Measurements from ENCODE around the gene TAF4B.
"Not testable (repeated sequence)": the region's sequence is repeated elsewhere in the genome, so short reads cannot be mapped to it uniquely, and the experiment has no call there.

TAF4B gene

DNA sequence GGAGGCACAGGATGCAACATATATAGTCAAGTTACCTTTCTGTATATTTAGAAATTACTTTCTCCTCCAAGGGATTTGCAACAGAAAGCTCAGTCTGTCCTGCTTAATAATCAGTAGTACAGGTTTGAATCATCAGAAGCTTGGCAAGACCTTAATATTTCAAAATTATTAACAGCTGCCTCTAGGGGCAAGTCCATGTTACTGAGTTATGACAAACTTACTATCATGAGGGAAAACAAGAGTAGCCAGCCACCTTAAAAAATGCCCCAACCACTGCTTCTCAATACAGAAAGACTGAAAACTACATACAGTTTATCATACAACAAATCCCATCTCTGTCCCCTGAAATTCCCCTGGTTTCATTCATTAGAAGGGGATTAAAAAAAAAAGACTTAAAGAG is 28.6 kb downstream of the TAF4B start:
- not testable (repeated sequence) for H3K27me3 Mint-ChIP-seq; H3K4me3 Mint-ChIP-seq; H3K27ac Mint-ChIP-seq (ENCODE audit: low read depth); DNase-seq (ENCODE audit: low spot score in 2 of 2); H3K9me3 Mint-ChIP-seq; ATAC-seq (replicated peaks; ENCODE audit: extremely low read depth, poor library complexity, severe bottlenecking); H3K36me3 Mint-ChIP-seq (ENCODE audit: insufficient read depth)
- peaks cover 14% of the 10 kb centered on the region for H3K4me1 Mint-ChIP-seq

- DNase-seq (ENCODE audit: low spot score in 2 of 2) (no peak), ATAC-seq (replicated peaks; ENCODE audit: extremely low read depth, poor library complexity, severe bottlenecking) (no peak)
- Mint-ChIP-seq H3K27me3 (no peaks in the 10 kb centered on the region), H3K9me3 (no peaks in the 10 kb centered on the region), H3K4me1 (peaks cover 14% of the 10 kb centered on the region), H3K27ac (ENCODE audit: low read depth) (no peak overlapping the region), H3K4me3 (no peak overlapping the region), H3K36me3 (ENCODE audit: insufficient read depth) (peaks cover 4% of the 10 kb centered on the region)
Measured at GRCh38 chr18:26255695-26256622, 29.7 kb downstream of the TAF4B start.

DNA sequence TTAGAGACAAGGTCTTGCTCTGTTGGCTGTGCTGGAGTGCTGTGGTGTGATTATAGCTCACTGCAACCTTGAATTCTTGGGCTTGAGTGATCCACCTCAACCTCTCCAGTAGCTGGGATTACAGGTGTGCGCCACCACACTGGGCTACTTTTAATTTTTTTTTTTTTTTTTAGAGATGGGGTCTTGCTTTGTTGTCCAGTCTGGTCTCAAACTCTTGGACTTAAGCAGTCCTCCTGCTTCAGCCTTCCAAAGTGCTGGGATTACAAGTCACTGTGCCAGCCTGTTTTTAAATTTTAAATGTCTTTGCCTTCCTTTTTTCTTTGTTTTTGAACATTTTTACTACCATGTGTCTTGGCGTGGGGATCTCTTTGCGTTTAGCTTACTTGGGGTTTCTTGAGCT is 32.5 kb downstream of the TAF4B start:
- ATAC-seq (replicated peaks; ENCODE audit: extremely low read depth, poor library complexity, severe bottlenecking) (no peak), DNase-seq (ENCODE audit: low spot score in 2 of 2) (no peak)
- no peak overlapping the region for H3K4me3 Mint-ChIP-seq
- H3K27me3 Mint-ChIP-seq, result no peaks in the 10 kb centered on the region
- H3K4me1 Mint-ChIP-seq, result peaks cover 14% of the 10 kb centered on the region
- H3K27ac Mint-ChIP-seq (ENCODE audit: low read depth), result no peak overlapping the region
- peaks cover 4% of the 10 kb centered on the region for H3K36me3 Mint-ChIP-seq (ENCODE audit: insufficient read depth)
- H3K9me3 Mint-ChIP-seq, result no peaks in the 10 kb centered on the region

DNA sequence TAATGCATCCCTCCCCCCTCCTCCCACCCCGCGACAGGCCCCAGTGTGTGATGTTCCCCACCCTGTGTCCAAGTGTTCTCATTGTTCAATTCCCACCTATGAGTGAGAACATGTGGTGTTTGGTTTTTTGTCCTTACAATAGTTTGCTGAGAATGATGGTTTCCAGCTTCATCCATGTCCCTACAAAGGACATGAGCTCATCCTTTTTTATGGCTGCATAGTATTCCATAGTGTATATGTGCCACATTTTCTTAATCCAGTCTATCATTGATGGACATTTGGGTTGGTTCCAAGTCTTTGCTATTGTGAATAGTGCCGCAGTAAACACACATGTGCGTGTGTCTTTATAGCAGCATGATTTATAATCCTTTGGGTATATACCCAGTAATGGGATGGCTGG is 33.2 kb downstream of the TAF4B start:
- not testable (repeated sequence) for H3K36me3 Mint-ChIP-seq (ENCODE audit: insufficient read depth); H3K9me3 Mint-ChIP-seq; H3K4me3 Mint-ChIP-seq; ATAC-seq (replicated peaks; ENCODE audit: extremely low read depth, poor library complexity, severe bottlenecking); H3K27me3 Mint-ChIP-seq; H3K27ac Mint-ChIP-seq (ENCODE audit: low read depth); DNase-seq (ENCODE audit: low spot score in 2 of 2)
- peaks cover 14% of the 10 kb centered on the region for H3K4me1 Mint-ChIP-seq

GRCh38 chr18:26262156-26262555 is 35.9 kb downstream of the TAF4B start:
- DNase-seq (ENCODE audit: low spot score in 2 of 2), result no peak
- ATAC-seq (replicated peaks; ENCODE audit: extremely low read depth, poor library complexity, severe bottlenecking), result no peak

DNA sequence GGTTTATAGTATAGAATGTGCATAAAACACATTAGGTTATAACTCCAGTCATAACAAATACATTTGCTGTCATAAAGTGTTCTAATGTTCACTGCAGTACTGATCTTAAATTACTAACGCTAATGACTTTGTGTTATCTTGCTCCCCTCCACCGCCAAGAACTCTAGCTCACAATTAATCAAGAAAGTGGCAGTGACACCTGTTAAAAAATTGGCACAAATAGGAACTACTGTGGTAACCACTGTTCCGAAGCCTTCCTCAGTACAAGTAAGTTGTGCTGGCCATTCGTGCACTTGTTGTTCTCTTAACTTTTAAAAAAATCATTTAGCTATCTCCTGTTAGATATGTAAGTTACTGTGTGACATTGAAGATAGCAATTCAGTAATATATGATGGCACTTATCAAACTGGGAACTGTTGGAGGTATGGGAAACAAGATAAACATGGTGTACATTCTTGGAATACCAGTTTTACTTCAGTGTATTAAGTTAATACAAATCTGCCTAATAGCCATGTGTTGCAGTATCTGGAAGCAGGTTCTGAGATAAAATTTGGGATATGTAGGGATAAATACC is 41.2 kb downstream of the TAF4B start:
- ATAC-seq (replicated peaks; ENCODE audit: extremely low read depth, poor library complexity, severe bottlenecking) (no peak), DNase-seq (ENCODE audit: low spot score in 2 of 2) (no peak)
- Mint-ChIP-seq H3K4me3 (no peak overlapping the region), H3K4me1 (no peaks in the 10 kb centered on the region), H3K27ac (ENCODE audit: low read depth) (no peak overlapping the region), H3K9me3 (no peaks in the 10 kb centered on the region), H3K27me3 (no peaks in the 10 kb centered on the region), H3K36me3 (ENCODE audit: insufficient read depth) (peaks cover 2% of the 10 kb centered on the region)

More at GRCh38 chr18:26262156-26262555, 35.9 kb downstream of the TAF4B start:
- Mint-ChIP-seq H3K27me3 (no peaks in the 10 kb centered on the region), H3K4me3 (no peak overlapping the region), H3K4me1 (peaks cover 7% of the 10 kb centered on the region), H3K36me3 (ENCODE audit: insufficient read depth) (peaks cover 2% of the 10 kb centered on the region), H3K27ac (ENCODE audit: low read depth) (no peak overlapping the region), H3K9me3 (no peaks in the 10 kb centered on the region)

GRCh38 chr18:26268454-26268853 is 42.2 kb downstream of the TAF4B start:
- H3K36me3 Mint-ChIP-seq (ENCODE audit: insufficient read depth), result peaks cover 2% of the 10 kb centered on the region
- DNase-seq (ENCODE audit: low spot score in 2 of 2) (no peak), ATAC-seq (replicated peaks; ENCODE audit: extremely low read depth, poor library complexity, severe bottlenecking) (no peak)
- H3K9me3 Mint-ChIP-seq, result no peaks in the 10 kb centered on the region
- no peaks in the 10 kb centered on the region for H3K27me3 Mint-ChIP-seq
- no peak overlapping the region for H3K27ac Mint-ChIP-seq (ENCODE audit: low read depth)
- no peaks in the 10 kb centered on the region for H3K4me1 Mint-ChIP-seq
- H3K4me3 Mint-ChIP-seq, result no peak overlapping the region

GRCh38 chr18:26271917-26272549 is 45.8 kb downstream of the TAF4B start:
- peaks cover 3% of the 10 kb centered on the region for H3K36me3 Mint-ChIP-seq (ENCODE audit: insufficient read depth)
- H3K4me3 Mint-ChIP-seq, result no peak overlapping the region
- H3K9me3 Mint-ChIP-seq, result no peaks in the 10 kb centered on the region
- no peaks in the 10 kb centered on the region for H3K4me1 Mint-ChIP-seq
- ATAC-seq (replicated peaks; ENCODE audit: extremely low read depth, poor library complexity, severe bottlenecking) (no peak), DNase-seq (ENCODE audit: low spot score in 2 of 2) (no peak)
- no peak overlapping the region for H3K27ac Mint-ChIP-seq (ENCODE audit: low read depth)
- no peaks in the 10 kb centered on the region for H3K27me3 Mint-ChIP-seq

DNA sequence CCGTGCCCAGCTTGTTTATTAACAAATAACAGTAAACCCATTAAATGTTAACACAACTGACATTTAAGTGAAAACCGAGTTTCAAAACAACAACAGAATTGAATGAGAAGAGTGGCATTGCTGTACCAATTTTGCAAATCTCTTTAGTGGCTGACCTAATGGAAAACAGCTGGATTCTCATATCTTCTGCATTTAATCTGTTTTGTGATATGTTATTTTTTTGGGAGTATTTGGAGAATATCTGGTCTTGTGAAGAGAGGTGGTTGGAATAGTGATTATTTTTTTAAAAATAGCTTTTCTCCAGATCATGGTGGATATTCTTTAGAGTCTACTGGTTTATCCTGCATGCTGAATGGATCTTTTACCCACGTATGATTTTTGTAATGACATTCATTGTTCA is 51.1 kb downstream of the TAF4B start:
- no peaks in the 10 kb centered on the region for H3K4me1 Mint-ChIP-seq
- peaks cover 5% of the 10 kb centered on the region for H3K36me3 Mint-ChIP-seq (ENCODE audit: insufficient read depth)
- H3K27ac Mint-ChIP-seq (ENCODE audit: low read depth), result no peak overlapping the region
- no peaks in the 10 kb centered on the region for H3K9me3 Mint-ChIP-seq
- H3K27me3 Mint-ChIP-seq, result no peaks in the 10 kb centered on the region
- H3K4me3 Mint-ChIP-seq, result no peak overlapping the region
- no peak for ATAC-seq (replicated peaks; ENCODE audit: extremely low read depth, poor library complexity, severe bottlenecking)
- DNase-seq (ENCODE audit: low spot score in 2 of 2), result no peak

DNA sequence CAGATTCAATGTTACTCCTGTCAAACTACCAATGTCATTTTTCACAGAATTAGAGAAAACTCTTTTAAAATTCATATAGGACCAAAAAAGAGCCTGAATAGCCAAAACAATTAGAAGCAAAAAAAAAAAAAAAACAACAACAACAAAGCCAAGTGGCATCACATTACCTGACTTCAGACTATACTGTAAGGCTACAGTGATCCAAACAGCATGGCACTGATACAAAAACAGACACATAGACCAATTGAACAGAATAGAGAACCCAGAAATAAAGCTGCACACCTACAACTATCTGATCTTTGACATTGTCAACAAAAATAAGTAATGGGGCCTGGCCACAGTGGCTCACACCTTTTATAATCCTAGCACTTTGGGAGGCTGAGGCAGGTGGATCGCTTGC is 53.2 kb downstream of the TAF4B start:
- H3K9me3 Mint-ChIP-seq, result no peaks in the 10 kb centered on the region
- H3K27me3 Mint-ChIP-seq, result no peaks in the 10 kb centered on the region
- DNase-seq (ENCODE audit: low spot score in 2 of 2) (no peak), ATAC-seq (replicated peaks; ENCODE audit: extremely low read depth, poor library complexity, severe bottlenecking) (no peak)
- H3K36me3 Mint-ChIP-seq (ENCODE audit: insufficient read depth), result peaks cover 8% of the 10 kb centered on the region
- no peaks in the 10 kb centered on the region for H3K4me1 Mint-ChIP-seq
- H3K27ac Mint-ChIP-seq (ENCODE audit: low read depth), result no peak overlapping the region
- no peak overlapping the region for H3K4me3 Mint-ChIP-seq

DNA sequence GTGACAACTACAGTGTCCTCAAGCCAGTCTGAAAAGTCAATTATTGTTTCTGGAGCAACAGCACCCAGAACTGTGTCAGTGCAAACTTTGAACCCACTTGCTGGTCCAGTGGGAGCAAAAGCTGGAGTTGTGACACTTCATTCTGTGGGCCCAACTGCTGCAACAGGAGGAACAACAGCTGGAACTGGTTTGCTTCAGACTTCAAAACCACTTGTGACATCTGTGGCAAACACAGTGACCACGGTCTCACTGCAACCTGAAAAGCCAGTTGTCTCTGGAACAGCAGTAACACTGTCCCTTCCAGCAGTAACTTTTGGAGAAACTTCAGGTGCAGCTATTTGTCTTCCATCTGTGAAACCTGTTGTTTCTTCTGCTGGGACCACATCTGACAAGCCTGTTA is 59.8 kb downstream of the TAF4B start:
- peaks cover 10% of the 10 kb centered on the region for H3K4me1 Mint-ChIP-seq
- ATAC-seq (replicated peaks; ENCODE audit: extremely low read depth, poor library complexity, severe bottlenecking) (no peak), DNase-seq (ENCODE audit: low spot score in 2 of 2) (no peak)
- no peak overlapping the region for H3K27ac Mint-ChIP-seq (ENCODE audit: low read depth)
- no peak overlapping the region for H3K4me3 Mint-ChIP-seq
- H3K27me3 Mint-ChIP-seq, result no peaks in the 10 kb centered on the region
- H3K9me3 Mint-ChIP-seq, result no peaks in the 10 kb centered on the region
- peaks cover 8% of the 10 kb centered on the region for H3K36me3 Mint-ChIP-seq (ENCODE audit: insufficient read depth)

- no peak for ATAC-seq (replicated peaks; ENCODE audit: extremely low read depth, poor library complexity, severe bottlenecking)
- Mint-ChIP-seq H3K4me1 (peaks cover 10% of the 10 kb centered on the region), H3K27me3 (no peaks in the 10 kb centered on the region), H3K9me3 (no peaks in the 10 kb centered on the region), H3K27ac (ENCODE audit: low read depth) (no peak overlapping the region), H3K36me3 (ENCODE audit: insufficient read depth) (peaks cover 8% of the 10 kb centered on the region), H3K4me3 (no peak overlapping the region)
- DNase-seq (ENCODE audit: low spot score in 2 of 2), result no peak
Measured at GRCh38 chr18:26287644-26288043, 61.4 kb downstream of the TAF4B start.

DNA sequence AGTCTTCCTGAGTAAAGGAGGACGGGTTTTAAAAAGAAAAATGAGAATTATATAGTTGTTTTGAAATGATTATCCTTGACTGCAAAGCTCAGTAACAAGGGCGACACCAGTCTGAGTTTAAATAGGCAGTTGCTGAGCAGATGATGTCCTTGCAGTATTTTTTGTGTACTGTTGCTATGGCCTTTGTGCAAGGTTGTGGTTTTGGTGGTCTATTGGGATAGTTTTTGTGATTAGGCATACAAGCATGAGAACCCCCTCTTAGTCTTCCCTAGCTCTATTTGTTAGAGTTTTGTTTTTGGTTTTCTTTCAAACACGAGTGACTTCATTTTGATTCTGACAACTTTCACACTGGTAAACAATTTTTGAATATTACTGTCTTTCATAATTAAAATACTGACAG is 64.1 kb downstream of the TAF4B start:
- peaks cover 10% of the 10 kb centered on the region for H3K4me1 Mint-ChIP-seq
- DNase-seq (ENCODE audit: low spot score in 2 of 2) (no peak), ATAC-seq (replicated peaks; ENCODE audit: extremely low read depth, poor library complexity, severe bottlenecking) (no peak)
- no peak overlapping the region for H3K27ac Mint-ChIP-seq (ENCODE audit: low read depth)
- H3K9me3 Mint-ChIP-seq, result no peaks in the 10 kb centered on the region
- no peaks in the 10 kb centered on the region for H3K27me3 Mint-ChIP-seq
- H3K4me3 Mint-ChIP-seq, result no peak overlapping the region
- peaks cover 5% of the 10 kb centered on the region for H3K36me3 Mint-ChIP-seq (ENCODE audit: insufficient read depth)

All from central memory CD8-positive, alpha-beta T cell (primary cell).